ENCODE results near the gene MAPK11. TPM values are rescaled to one million over a fixed set of nuclear protein-coding genes. Genes with fewer than 3 reads are reported as not detected.
A peak's percentile ranks its signal among the peaks of the same experiment; 100 is the strongest.

MAPK11 gene
- total RNA-seq, 1 donor from 2014 or later, result not detected

GRCh38 chr22:50249341-50250248 is 20.6 kb downstream of the MAPK11 start:
- Histone ChIP-seq H3K27ac (no peak overlapping the region), H3K79me2 (ENCODE audit: low read depth) (peaks cover 11% of the 10 kb centered on the region), H4K20me1 (ENCODE audit: low read depth) (peaks cover 34% of the 10 kb centered on the region), H3K4me1 (peaks cover 6% of the 10 kb centered on the region), H3K9ac (no peak overlapping the region), H3K4me3 (no peak overlapping the region), H3K9me3 (ENCODE audit: low read depth) (no peaks in the 10 kb centered on the region), H3K36me3 (no peaks in the 10 kb centered on the region), H3F3A (ENCODE audit: low read depth) (peaks cover 38% of the 10 kb centered on the region), H3K4me2 (peak overlapping the region; percentile 83), H2AFZ (replicated peaks) (no peak overlapping the region), H3K27me3 (no peaks in the 10 kb centered on the region)
- Mint-ChIP-seq H3K27ac (no peak overlapping the region), H3K4me1 (peaks cover 12% of the 10 kb centered on the region), H3K4me3 (peak overlapping the region; percentile 83), H3K9me3 (no peaks in the 10 kb centered on the region), H3K27me3 (ENCODE audit: insufficient read depth, low read depth) (peaks cover 6% of the 10 kb centered on the region), H3K36me3 (peaks cover 2% of the 10 kb centered on the region)
- no peak for DNase-seq (ENCODE audit: low spot score)
- TF ChIP-seq CTCF (IDR thresholded peaks at IDR 0.05) (no peak), EZH2 (IDR thresholded peaks at IDR 0.05) (no peak), EZH2phosphoT487 (IDR thresholded peaks at IDR 0.05) (no peak)

- H2AFZ ChIP-seq (replicated peaks), result no peak overlapping the region
- TF ChIP-seq EZH2phosphoT487 (IDR thresholded peaks at IDR 0.05), result no peak
- TF ChIP-seq CTCF (IDR thresholded peaks at IDR 0.05), result no peak
- no peak for TF ChIP-seq EZH2 (IDR thresholded peaks at IDR 0.05)
- Mint-ChIP-seq H3K36me3 (peaks cover 2% of the 10 kb centered on the region), H3K27me3 (ENCODE audit: insufficient read depth, low read depth) (peaks cover 4% of the 10 kb centered on the region), H3K27ac (no peak overlapping the region), H3K4me1 (peaks cover 20% of the 10 kb centered on the region), H3K9me3 (no peaks in the 10 kb centered on the region), H3K4me3 (no peak overlapping the region)
- peaks cover 13% of the 10 kb centered on the region for H3K4me1 ChIP-seq
- no peak overlapping the region for H3K4me3 ChIP-seq
- H3K79me2 ChIP-seq (ENCODE audit: low read depth), result peaks cover 23% of the 10 kb centered on the region
- H3K9ac ChIP-seq, result no peak overlapping the region
- H3K36me3 ChIP-seq, result no peaks in the 10 kb centered on the region
- H3K27me3 ChIP-seq, result no peaks in the 10 kb centered on the region
- peaks cover 43% of the 10 kb centered on the region for H4K20me1 ChIP-seq (ENCODE audit: low read depth)
- H3K9me3 ChIP-seq (ENCODE audit: low read depth), result no peaks in the 10 kb centered on the region
- no peak overlapping the region for H3K4me2 ChIP-seq
- no peak overlapping the region for H3K27ac ChIP-seq
- peaks cover 38% of the 10 kb centered on the region for H3F3A ChIP-seq (ENCODE audit: low read depth)
- DNase-seq (ENCODE audit: low spot score), result no peak
Observed at GRCh38 chr22:50248196-50249081, 21.7 kb downstream of the MAPK11 start.

DNA sequence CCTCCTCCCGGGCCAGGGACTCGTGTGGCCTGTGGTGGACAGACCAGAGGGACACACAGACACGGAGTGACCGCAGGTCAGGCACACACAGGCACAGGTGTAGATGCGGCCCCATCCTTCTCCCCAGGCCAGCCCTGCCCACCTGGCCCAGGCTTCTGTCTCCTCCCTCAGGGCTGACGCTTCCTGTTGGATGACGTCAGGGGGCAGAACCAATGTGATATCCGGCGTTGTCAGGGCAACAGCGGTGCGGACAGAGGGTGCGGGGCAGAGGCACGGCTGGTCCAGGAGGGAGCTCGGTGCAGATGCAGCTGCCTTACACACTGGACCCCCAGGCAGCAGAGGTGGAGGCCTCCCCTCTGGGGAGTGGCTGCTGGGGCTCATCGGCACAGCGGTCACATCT is 22.4 kb downstream of the MAPK11 start:
- DNase-seq (ENCODE audit: low spot score), result peak; percentile 66
- Histone ChIP-seq H3F3A (ENCODE audit: low read depth) (peaks cover 38% of the 10 kb centered on the region), H3K9ac (no peak overlapping the region), H3K4me2 (no peak overlapping the region), H3K27me3 (no peaks in the 10 kb centered on the region), H3K27ac (no peak overlapping the region), H3K79me2 (ENCODE audit: low read depth) (peaks cover 30% of the 10 kb centered on the region), H3K9me3 (ENCODE audit: low read depth) (no peaks in the 10 kb centered on the region), H3K4me1 (peaks cover 17% of the 10 kb centered on the region), H3K4me3 (no peak overlapping the region), H3K36me3 (no peaks in the 10 kb centered on the region), H4K20me1 (ENCODE audit: low read depth) (peaks cover 45% of the 10 kb centered on the region), H2AFZ (replicated peaks) (no peak overlapping the region)
- Mint-ChIP-seq H3K9me3 (no peaks in the 10 kb centered on the region), H3K4me3 (peak overlapping the region; percentile 71), H3K27me3 (ENCODE audit: insufficient read depth, low read depth) (peaks cover 4% of the 10 kb centered on the region), H3K27ac (peak overlapping the region; percentile 60), H3K4me1 (peaks cover 22% of the 10 kb centered on the region), H3K36me3 (peaks cover 2% of the 10 kb centered on the region)
- TF ChIP-seq EZH2phosphoT487 (IDR thresholded peaks at IDR 0.05) (no peak), CTCF (IDR thresholded peaks at IDR 0.05) (no peak), EZH2 (IDR thresholded peaks at IDR 0.05) (no peak)
